Erythroblast (primary cell): ENCODE data around the gene ABCA8.
"Not testable (repeated sequence)": the region's sequence is repeated elsewhere in the genome, so short reads cannot be mapped to it uniquely, and the experiment has no call there.

Experiments used
- GATA1 ChIP-seq: IDR thresholded peaks from 2 replicates; pipeline ENCODE4 v1.6.1; 2011; ENCODE audit warnings: low read depth, mild to moderate bottlenecking, control low read depth, low read length, moderate library complexity
- POLR2A ChIP-seq: IDR thresholded peaks from 2 replicates; pipeline ENCODE4 v1.6.1; 2011; ENCODE audit warnings: mild to moderate bottlenecking, low read length

DNA sequence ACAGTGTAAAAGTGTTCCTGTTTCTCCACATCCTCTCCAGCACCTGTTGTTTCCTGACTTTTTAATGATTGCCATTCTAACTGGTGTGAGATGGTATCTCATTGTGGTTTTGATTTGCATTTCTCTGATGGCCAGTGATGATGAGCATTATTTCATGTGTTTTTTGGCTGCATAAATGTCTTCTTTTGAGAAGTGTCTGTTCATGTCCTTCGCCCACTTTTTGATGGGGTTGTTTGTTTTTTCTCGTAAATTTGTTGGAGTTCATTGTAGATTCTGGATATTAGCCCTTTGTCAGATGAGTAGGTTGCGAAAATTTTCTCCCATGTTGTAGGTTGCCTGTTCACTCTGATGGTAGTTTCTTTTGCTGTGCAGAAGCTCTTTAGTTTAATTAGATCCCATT is 44.6 kb upstream of the ABCA8 start:
- not testable (repeated sequence) for TF ChIP-seq POLR2A, GATA1
